Loucy (cell line): ENCODE data around the gene EHMT2.

Experiments used
- CTCF ChIP-seq: fragments of 200-600 bp; sonication (generic); conservative IDR thresholded peaks from 2 replicates; pipeline ENCODE4 v1.5.1; 2014; ENCODE audit warnings: mild to moderate bottlenecking, antibody characterized with exemption, low read length
- EZH2phosphoT487 ChIP-seq: fragments of 200-600 bp; IDR thresholded peaks from 2 replicates; pipeline ENCODE4 v1.6.1; 2018; ENCODE audit warnings: antibody characterized with exemption, mild to moderate bottlenecking, moderate library complexity, borderline replicate concordance

GRCh38 chr6:31882344-31882743, 15.2 kb downstream of the EHMT2 start:
- TF ChIP-seq CTCF, result no peak
- no peak for TF ChIP-seq EZH2phosphoT487
